Skin of body (tissue), 2 donors: ENCODE measurements around the gene FBXL19. TPM values are rescaled to one million over a fixed set of nuclear protein-coding genes. Genes with fewer than 3 reads are reported as not detected.
A peak's percentile ranks its signal among the peaks of the same experiment; 100 is the strongest.

Experiments
- DNase-seq: peaks from one replicate; lab custom pipeline; 2025; lab: John Stamatoyannopoulos, UW
- total RNA-seq: library from RNA; depleted of rRNA; stranded (reverse); fragments of >200 nt; gene quantifications from one replicate; pipeline ENCODE4 v1.2.3, GENCODE V29; 2014

The FBXL19 gene
- total RNA-seq, 1 donor from 2014 or later: 9.8 TPM

- no peak for DNase-seq
Observed at GRCh38 chr16:30894540-30895368, 28.6 kb upstream of the FBXL19 start.

- peak; percentile 52 for DNase-seq
Observed at GRCh38 chr16:30895627-30896260, 27.6 kb upstream of the FBXL19 start.

DNA sequence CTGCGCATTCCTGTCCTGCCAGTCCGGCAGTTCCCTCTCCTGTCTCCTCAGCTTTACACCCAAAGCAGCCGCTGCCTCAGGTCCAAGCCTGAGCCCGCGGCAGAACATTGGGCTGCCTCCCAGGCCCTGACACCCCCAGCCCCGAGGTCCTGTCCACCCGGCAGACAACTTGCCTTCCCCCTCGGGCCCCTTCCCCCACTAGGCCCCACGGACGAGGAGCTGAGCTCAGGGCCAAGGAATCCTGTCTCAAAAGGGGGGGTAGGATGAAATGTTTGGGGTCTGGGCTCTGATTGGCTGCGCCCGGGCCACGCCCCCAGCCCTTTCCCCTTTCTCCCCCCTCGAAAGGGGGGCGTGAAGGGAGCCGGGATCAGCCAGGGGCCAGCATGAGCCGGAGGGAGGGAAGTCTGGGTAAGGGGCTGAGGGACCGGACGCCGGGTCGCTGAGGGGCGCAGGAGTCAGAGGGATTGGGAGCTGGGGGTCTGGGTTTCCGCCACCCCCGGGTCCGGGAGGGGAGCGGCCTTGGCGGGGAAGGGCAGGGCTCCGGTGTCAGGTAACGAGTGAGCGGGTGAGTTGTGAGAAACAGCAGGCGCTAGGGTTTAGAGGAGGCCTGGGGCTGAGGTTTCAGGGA lies 27.0 kb upstream of the FBXL19 start, which contains the start of gene CTF1:
TSS of gene CTF1 (plus strand) at position 354 of the 628 bp plus-strand sequence. CDS start at position 384, 30 bp downstream.
- peak; percentile 91 for DNase-seq

GRCh38 chr16:30896889-30897733 lies 26.3 kb upstream of the FBXL19 start:
- peak; percentile 92 for DNase-seq

DNA sequence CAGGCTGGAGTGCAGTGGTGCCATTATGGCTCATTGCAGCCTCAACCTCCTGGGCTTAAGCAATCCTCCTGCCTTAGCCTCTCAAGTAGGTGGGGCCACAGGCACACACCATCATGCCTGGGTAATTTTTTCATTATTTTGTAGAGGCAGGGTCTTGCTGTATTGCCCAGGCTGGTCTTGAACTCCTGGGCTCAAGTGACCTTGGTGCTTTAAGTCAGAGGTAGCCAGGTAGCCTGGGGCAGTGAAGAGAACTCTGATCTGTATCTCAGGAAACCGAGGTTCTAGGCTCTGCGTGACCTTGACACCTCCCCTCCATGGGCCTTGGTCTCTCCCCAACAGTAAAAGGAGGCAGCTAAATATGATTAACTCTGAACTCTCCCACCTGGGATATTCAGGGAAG lies 23.6 kb upstream of the FBXL19 start:
- no peak for DNase-seq

GRCh38 chr16:30900588-30900987 lies 22.8 kb upstream of the FBXL19 start:
- DNase-seq: no peak

DNA sequence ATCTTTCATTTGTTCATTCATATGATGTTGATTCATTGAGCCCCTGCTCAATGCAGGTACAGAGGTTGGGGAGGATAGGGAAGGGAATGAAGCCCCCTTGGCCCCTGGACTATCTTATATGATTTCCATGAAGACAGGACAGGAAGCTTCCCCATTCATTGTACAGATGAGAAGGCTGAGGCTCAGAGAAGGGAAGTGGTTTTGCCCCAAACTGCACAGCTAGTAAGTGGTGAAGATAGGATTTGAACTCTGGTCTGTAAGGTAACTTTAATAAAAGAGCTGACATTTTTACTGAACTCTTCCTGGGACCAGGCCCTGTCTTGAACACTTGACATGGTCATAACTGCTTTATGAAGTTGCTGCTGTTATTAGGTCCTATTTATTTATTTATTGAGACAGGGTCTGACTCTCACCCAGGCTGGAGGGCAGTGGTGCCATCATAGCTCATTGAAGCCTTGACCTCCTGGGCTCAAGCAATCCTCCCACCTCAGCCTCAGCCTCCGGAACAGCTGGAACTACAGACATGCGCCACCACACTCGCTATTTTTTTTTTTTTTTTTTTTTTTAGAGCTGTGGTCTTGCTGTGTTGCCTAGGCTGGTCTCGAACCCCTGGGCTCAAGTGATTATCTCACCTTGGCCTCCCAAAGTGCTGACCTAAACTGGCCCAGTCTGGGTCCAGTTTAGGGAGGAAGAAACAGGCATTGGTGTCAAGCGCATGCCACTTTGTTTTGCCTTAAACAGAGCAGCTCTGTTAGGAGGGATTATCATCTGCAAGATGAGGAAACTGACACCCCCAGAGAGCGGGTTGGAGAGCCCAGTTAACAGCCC lies 22.0 kb upstream of the FBXL19 start:
- DNase-seq: no peak

GRCh38 chr16:30902029-30902972 lies 21.1 kb upstream of the FBXL19 start:
- no peak for DNase-seq

DNA sequence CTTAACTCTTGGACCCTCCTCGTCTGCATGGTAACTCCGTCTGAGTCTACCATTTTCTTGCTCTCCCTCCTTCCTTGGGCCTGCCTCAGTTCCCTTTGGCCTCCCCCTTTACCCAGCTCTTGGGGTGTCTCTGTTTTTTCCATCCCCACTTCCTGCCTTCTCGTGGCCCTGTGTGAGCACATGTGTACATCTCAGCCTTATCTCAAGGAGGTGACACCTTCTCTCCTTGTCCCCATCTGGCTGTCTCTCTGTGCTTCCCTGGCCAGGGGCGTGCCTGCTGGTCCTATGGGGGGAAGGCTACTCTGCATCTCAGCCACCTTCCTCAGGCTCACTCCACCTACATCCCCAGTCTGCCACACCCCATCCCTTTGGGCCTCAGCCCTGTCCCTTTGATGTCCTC lies 20.4 kb upstream of the FBXL19 start:
- DNase-seq: no peak

GRCh38 chr16:30903596-30903995 lies 19.8 kb upstream of the FBXL19 start:
- DNase-seq: peak; percentile 41

DNA sequence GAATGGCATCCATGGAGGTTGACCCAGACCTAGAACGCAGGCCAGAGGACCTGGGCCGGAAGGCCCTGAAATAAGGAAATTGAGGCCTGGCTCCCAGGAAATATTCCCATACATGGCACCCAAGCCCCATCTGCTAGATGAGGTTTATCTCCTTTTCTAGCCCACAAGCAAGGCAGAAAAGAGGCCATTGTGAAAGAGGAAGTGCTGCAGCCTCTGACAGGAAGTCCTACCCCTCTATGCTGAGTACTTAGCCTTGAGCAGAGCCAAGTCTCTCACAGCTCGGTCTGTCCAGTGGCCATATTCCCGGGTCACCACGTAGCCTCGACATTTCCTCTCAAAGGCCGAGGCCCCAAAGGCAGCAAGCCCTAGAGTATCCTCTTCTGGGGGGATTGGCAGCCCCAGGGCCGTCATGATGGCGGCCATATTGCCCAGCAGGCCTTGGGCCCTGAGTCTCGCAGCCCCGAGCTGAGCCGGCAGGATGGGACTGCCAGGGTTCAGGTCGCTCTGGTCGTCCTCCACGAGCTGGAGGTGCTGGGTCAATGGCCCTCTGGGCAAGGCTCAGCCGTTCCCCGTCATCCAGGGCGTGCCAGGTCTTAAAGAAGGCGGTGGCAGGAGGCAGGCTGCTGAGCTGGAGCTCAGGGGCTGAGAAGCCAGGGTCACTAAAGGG lies 19.1 kb upstream of the FBXL19 start:
- DNase-seq: no peak

DNA sequence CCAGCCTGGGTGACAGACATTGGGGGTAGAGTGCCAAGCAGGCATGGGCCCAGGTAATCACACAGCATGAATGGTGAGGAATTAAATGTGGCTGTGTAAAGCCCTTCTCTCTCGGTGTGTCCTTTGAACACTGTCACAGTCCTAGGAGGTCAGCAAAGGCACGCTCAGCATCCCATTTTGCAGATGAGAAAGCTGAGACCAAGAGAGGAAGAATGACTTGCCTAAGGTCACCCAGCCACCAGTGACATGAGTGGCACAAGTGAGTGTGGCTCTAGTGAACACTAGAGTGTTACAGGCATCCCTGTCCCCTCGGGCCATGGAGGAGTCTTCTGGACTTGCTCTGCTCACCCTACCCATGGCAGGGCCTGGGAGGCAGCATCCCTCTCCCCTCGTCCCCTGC lies 16.3 kb upstream of the FBXL19 start:
- no peak for DNase-seq

DNA sequence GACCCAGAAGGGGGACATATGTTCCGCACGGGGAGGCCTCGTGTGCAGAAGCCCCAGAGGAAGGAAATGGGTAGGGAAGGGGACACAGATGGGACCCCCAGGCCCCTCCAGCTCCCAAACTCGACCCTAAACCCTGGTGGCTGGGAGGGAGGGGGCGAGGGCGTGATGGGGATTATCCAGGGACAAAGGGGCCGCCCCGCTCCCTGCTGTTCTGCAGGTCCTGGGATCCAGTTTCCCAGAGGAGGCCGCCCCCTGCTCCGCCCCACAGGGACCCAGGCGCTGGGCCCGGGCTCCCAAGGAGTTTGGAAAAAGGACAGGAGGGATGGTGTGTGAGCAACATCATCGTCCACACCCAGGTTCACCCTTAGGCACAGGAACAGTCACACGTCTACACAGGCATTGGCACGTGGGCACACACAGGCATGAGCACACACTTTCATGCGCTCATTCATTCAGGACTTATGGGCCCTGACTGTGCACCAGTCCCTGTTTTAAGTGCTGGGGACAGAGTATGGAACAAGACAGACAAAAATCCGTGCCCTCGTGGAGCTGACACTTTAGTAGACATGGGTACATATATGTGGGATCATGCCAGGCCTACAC lies 12.8 kb upstream of the FBXL19 start:
- no peak for DNase-seq

DNA sequence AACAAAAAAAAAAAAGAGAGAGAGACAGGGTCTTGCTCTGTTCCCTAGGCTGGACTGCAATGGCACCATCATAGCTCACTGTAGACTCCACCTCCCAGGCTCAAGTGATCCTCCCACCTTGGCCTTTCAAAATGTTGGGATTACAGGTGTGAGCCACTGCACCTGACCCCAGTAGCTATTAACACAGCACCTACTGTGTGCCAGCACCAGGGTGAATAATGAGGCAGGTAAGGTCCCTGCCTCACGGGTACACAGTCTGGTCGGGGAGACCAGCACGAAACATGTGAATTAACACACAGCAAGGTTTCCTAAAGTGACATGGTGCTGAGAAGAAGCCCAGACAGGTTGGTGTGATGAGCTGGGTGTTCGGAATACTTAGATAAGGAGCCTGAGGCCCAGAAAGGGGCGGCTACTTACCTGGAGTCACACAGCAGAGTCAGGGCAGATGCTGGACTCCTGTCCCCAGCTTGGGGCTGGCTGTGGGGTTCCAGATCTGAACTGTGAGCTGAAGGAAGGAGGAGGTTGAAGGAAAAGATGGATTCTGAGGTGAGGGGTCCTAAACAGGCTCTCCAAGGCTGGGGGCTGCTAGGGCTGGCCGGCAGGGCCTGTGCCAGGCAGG lies 10.5 kb upstream of the FBXL19 start:
- DNase-seq: no peak

DNA sequence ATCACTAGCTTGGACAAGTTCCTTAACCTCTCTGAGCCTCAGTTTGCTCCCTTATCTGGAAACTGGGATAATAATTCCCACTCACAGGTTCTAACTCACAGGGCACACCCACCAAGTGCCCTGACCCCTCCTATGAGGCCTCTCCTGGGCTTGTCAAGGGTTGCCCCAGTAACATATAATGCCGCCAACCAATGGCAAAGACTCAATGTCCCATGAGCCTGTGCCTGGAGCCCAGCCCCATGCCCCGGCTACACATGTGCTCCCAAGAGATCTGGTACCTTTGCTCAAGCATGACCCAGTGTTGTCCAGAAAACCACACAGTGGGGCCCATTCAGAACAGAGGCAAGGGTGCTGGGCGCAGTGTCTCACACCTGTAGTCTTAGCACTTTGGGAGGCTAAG lies 8.5 kb upstream of the FBXL19 start:
- no peak for DNase-seq

- DNase-seq: no peak
Observed at GRCh38 chr16:30918614-30919013, 4.8 kb upstream of the FBXL19 start.

- no peak for DNase-seq
Observed at GRCh38 chr16:30920891-30921290, 2.5 kb upstream of the FBXL19 start.

GRCh38 chr16:30921459-30921747 lies 2.0 kb upstream of the FBXL19 start:
- DNase-seq: no peak
